Vagina (tissue), 2 donors: ENCODE results near the gene DNPH1.

Experiments used
- POLR2A ChIP-seq, 2 donors: fragments of 450-650 bp; IDR thresholded peaks; one replicate each; pipeline ENCODE4 v1.6.1; 2017; ENCODE audit warnings: antibody characterized with exemption in 2 of 2, mild to moderate bottlenecking in 2 of 2, moderate library complexity in 2 of 2
- POLR2AphosphoS5 ChIP-seq, 2 donors: sonication (generic); formaldehyde crosslinking; IDR thresholded peaks; one replicate each; pipeline ENCODE4 v1.9.0; 2017; ENCODE audit warnings: antibody characterized with exemption in 2 of 2, mild to moderate bottlenecking in 2 of 2, low read depth in 1 of 2; ENCODE audit not compliant: insufficient read depth in 1 of 2
- TF ChIP-seq, protein P1 (sequence below), 3 experiments: fragments of 450-650 bp in 2 of 3; fragments of 200-600 bp in 1 of 3; sonication (generic) in 1 of 3; IDR thresholded peaks; one replicate each; pipeline ENCODE4 v1.5.1; 2017 to 2019; ENCODE audit warnings: antibody characterized with exemption in 3 of 3, mild to moderate bottlenecking in 2 of 3, moderate library complexity in 2 of 3

DNA sequence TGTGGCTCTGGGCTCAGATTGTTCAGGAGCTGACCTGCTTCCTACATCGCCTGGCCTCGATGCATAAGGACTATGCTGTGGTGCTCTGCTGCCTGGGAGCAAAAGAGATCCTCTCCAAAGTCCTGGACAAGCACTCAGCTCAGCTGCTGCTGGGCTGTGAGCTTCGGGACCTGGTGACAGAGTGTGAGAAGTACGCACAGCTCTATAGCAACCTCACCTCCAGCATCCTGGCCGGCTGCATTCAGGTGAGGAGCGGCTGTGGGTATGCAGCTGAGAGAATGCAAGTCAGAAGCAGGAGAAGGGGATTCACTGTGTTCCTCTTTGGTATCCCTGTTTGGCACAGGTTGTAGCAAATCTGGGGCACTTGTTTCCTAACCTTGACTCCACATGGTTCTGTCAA is 29.4 kb downstream of the DNPH1 start:
- TF ChIP-seq, protein P1, sequence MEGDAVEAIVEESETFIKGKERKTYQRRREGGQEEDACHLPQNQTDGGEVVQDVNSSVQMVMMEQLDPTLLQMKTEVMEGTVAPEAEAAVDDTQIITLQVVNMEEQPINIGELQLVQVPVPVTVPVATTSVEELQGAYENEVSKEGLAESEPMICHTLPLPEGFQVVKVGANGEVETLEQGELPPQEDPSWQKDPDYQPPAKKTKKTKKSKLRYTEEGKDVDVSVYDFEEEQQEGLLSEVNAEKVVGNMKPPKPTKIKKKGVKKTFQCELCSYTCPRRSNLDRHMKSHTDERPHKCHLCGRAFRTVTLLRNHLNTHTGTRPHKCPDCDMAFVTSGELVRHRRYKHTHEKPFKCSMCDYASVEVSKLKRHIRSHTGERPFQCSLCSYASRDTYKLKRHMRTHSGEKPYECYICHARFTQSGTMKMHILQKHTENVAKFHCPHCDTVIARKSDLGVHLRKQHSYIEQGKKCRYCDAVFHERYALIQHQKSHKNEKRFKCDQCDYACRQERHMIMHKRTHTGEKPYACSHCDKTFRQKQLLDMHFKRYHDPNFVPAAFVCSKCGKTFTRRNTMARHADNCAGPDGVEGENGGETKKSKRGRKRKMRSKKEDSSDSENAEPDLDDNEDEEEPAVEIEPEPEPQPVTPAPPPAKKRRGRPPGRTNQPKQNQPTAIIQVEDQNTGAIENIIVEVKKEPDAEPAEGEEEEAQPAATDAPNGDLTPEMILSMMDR (IDR thresholded peaks at IDR 0.05), result no peak
- no peak for TF ChIP-seq POLR2AphosphoS5 (IDR thresholded peaks at IDR 0.05; ENCODE audit: insufficient read depth in 1 of 2, low read depth in 1 of 2)
- TF ChIP-seq POLR2A (IDR thresholded peaks at IDR 0.05), result no peak
